NCI-H2171 treated with DMSO at 0.1 percent for 48 hours (cell line): ENCODE results near the gene SMCO4.
"Not testable (repeated sequence)": the region's sequence is repeated elsewhere in the genome, so short reads cannot be mapped to it uniquely, and the experiment has no call there.

Experiments used
- DNase-seq: peaks from one replicate; lab custom pipeline; 2025; lab: John Stamatoyannopoulos, UW

SMCO4 gene

DNA sequence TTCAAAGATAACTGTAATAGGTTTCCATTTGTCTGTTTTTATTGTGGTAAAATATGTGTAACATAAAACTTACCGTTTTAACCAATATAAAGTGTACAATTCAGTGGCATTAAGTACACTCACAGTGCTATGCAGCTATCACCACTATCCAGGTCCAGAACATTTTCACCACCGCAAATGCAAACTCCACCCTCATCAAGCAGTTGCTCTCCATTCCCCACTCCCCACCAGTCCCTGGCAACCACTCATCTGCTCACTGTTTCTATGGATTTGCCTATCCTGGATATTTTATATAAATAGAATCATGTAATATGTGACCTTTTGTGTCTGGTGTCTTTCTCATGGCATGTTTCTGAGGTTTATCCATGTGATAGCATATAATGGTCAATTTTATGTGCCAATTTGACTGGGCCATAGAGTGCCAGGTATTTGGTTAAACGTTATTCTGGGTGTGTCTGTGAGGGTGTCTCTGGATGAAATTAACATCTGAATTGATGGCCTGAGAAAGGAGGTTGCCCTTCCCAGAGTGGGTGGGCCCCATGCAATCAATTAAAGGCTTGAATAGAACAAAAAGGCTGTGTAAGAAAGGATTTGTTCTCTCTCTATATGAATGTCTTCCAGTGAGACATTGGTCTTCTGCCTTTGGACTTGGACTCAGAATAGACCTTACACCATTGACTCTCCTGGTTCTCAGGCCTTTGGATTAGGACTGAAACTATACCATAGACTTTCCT, 17.2 kb upstream of the SMCO4 start:
- no peak for DNase-seq

- no peak for DNase-seq
Observed at GRCh38 chr11:93559681-93560080, 16.5 kb upstream of the SMCO4 start.

- no peak for DNase-seq
Observed at GRCh38 chr11:93552874-93553273, 9.7 kb upstream of the SMCO4 start.

- no peak for DNase-seq
Observed at GRCh38 chr11:93549976-93550375, 6.8 kb upstream of the SMCO4 start.

GRCh38 chr11:93548679-93549319, 5.6 kb upstream of the SMCO4 start:
- no peak for DNase-seq

GRCh38 chr11:93547773-93548172, 4.6 kb upstream of the SMCO4 start:
- no peak for DNase-seq

- no peak for DNase-seq
Observed at GRCh38 chr11:93547028-93547427, 3.8 kb upstream of the SMCO4 start.

- no peak for DNase-seq
Observed at GRCh38 chr11:93545566-93545965, 2.4 kb upstream of the SMCO4 start.

- DNase-seq: no peak
Observed at GRCh38 chr11:93542811-93543229, 371 bp downstream of the SMCO4 start.

GRCh38 chr11:93541884-93542810, 1.0 kb downstream of the SMCO4 start:
- no peak for DNase-seq

DNA sequence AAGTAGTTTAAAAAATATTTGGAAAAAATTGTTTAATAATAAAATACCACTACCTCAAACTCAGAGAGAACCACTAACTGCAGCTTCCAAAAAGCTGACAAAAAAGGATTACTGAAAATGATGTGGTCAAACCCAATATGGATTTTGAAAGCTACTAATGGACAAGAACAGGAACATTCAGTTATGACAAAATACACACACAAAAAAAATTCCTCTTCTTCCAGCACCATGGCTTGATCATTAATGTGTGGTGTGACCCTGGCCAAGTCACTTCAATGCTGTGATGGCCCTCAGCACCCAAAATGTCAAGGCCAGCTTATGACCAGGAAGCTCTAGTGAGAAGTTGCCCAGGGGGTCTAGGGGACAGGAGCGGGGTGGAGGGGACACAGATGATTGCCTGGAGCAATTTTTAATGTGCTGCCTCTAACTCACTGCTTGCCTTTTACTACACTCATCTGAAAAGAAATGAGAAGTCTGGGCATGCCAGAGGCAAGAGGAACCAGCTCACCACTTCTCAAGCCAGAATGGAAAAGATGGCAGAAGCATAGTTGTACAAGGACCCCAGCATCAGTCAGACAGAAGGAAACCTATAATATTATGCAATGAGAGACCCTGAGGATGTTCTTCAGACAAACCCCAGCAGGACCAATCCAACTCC, 2.2 kb downstream of the SMCO4 start:
- DNase-seq: no peak

DNA sequence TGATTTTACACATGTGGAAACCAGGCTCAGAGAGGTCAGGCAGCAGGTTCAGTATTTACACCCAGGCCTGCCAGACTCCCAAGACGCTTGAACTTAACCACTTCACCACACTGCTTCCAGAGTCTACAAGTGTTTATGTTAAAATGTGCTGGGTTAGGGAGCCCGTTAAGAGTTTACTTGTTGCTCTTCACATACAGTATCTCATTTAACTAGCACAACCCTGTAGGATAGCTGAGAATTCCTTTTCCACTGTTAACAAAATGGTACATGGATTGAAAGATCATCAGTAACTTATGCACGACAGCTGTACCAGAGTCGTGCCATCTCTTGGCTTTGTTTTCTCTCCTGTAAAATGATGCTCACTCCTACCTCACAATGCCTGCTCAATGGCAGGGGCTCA, 2.9 kb downstream of the SMCO4 start:
- DNase-seq: no peak

DNA sequence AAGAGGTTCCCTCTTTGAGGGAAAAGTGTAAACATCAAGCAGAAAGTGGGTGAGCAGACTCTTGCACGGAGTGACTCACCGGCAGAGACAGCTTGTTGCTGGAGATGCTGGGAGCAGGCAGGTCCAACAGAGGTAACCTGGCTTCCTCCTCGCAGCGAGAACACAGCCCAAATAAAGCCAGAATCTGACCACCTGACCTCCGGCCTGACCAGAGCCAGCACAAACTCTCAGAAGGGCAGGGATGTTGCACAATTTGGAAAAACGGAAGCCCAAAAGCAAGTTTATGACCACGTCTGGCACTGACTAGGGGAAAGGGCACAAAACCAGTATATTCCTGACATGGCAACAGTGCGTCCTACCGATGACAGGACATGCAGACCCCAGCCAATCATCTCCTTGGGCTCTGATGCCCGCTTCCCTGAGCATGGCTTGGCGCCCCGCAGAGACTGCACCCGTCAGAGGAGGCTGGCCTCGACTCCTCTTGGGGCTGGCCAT, 5.4 kb downstream of the SMCO4 start:
- no peak for DNase-seq

DNA sequence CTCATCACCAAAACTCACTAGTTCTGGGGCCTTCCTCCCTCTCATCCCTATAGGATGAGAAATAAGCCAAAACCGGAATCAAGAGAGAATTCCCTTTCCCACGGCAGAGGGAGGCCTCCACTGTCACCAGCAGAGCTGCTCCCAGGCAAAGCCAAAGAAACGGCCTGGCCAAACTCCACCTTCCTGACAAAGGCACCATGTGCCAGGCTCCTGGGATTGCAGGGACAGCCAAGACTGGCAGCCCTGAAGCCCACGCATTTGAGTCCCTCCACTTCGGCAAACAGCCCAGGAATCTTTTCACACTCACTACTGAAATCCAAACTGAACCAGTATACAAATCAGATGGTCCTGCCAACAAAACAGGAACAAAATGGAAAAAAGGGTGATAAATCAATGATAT, 6.1 kb downstream of the SMCO4 start:
- DNase-seq: no peak

DNA sequence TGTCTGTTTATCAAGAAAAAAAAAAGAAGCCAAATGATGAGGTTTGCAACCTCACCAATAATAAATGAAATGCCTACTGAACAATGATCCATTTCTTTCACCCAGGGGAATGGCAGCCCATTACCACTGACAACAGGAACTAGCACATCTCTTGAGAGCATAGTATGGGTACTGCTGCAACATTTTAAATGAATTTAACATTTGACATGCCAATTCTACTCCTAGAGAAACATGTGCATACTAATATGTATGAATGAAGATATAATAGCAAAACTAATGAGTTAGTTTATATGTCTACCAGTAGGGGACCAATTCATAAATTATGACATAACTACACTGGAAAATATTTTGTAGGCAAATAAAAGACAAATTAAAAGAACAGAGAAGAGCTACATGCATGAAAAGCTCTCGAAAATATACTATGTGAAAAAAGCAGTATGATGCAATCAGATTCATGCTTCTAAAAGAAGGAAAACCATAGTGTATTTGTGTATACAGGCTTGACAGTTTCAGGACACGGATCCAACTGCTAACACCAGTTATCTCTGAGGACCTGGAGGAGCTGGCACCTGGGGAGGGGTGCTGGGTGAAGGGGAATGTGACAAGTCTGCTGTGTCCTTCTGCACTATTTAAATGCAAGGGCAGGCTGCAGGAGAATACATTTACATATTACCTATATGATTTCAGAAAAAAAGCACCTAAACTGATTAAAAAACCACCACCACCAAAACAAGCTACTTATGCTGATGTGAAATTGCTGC, 6.9 kb downstream of the SMCO4 start:
- DNase-seq: no peak

DNA sequence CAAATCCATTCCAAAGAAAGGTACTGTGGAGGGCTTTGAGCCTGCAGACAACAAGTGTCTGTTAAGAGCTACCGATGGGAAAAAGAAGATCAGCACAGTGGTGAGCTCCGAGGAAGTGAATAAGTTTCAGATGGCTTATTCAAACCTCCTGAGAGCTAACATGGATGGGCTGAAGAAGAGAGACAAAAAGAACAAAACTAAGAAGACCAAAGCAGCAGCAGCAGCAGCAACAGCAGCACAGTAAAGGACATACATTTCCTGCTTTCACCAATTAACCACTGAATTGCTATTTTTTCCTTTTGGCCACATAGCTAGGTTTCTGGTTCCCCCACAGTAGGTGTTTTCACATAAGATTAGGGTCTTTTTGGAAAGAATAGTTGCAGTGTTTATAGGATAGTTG, 7.6 kb downstream of the SMCO4 start:
- DNase-seq: not testable (repeated sequence)

DNA sequence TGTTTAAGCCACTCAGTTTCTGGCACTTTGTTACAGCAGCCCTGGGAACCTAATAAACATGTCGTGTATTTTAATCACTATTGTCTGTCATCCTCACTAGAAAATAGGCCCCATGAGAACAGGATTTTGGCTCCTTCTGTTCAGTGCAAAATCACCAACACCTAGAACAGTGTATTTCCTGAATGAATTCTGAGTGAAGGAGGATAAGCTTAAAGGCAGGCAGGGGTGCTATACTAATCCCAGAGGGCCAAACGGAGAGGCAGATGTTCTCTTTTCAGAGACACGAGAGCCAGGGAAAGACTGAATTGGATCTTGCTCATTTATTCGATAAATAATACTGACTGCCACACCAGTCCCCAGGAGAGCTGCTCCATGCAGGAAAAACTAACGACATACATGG, 10.4 kb downstream of the SMCO4 start:
- DNase-seq: peak; percentile 28

GRCh38 chr11:93532281-93532789, 10.9 kb downstream of the SMCO4 start:
- no peak for DNase-seq

DNA sequence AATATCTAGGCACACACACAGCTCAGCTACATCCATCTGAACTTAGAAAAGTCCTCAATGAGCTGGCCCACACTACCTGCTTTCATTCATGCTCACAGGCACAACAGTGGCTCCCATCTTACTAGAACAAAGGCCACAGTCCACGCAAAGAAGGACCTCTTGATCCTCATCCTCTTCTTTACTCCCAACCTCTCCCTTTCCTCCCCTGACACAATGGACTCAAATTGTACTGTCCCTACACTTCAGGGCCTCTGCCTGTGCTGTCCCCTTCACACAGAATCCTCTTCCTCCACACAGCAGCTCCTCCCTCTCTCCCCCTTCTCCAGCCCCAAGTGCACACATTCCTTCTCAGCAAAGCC, 12.7 kb downstream of the SMCO4 start:
- no peak for DNase-seq

DNA sequence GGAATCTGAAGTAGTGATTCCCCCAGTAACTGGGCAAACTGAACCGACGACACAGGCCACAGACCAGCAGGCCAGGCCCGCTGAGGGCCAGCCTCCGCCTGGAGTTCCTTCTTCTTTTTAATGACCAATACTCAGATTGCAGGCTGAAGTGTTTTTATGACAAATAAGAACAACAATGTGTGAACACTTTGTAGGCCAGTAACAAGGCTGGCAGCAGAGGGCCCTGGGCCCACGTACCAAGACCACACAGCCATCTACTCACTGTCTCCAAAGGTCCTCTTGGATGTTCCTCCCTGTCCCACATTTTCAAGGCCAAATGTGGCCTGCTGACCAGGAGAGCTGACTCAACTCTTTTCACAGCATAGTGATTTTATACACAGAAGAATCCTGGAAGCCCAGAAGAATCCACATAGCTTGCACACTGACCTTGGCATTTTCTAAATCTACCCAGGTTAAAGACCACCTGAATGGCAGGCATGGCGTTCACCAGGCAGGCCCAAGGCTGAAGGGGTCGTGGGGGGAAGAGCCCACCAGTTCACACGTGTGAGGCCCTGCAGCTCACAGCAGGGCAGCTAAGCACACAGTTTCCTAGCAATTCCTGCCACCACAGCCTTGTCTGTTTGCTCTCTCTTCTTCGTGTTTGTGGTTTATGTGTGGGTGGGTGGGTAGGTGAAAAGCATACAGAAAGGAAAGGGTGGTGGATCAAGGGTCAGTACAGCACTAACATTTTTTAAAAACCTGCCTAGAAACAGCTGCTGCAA, 13.3 kb downstream of the SMCO4 start:
- no peak for DNase-seq
